GM19463 (cell line): ENCODE data around the gene TEAD4.
A peak's percentile ranks its signal among the peaks of the same experiment; 100 is the strongest.

ENCODE experiments used
- ATAC-seq: cut with Tn5 transposase; IDR thresholded peaks from one replicate; pipeline ENCODE4 v1.9.1; 2021; ENCODE audit warnings: mild to moderate bottlenecking, moderate library complexity; ENCODE audit not compliant: unreplicated experiment

TEAD4 gene

GRCh38 chr12:3076730-3077571 is 117.8 kb downstream of the TEAD4 start, which contains the start of gene TSPAN9:
TSPAN9 (plus strand) TSS chr12:3077379; CDS start chr12:3201194, 123,815 bp downstream.
- ATAC-seq = peak; percentile 76

- ATAC-seq = no peak
These were observed 118.4 kb downstream of the TEAD4 start for GRCh38 chr12:3077572-3078081.

GRCh38 chr12:3078086-3078820 is 119.1 kb downstream of the TEAD4 start:
- ATAC-seq = no peak

- no peak for ATAC-seq
These were observed 121.9 kb downstream of the TEAD4 start for GRCh38 chr12:3081091-3081490.

GRCh38 chr12:3081886-3082285 is 122.7 kb downstream of the TEAD4 start:
- ATAC-seq = no peak

- ATAC-seq = no peak
These were observed 124.2 kb downstream of the TEAD4 start for GRCh38 chr12:3083241-3083920.

- ATAC-seq = no peak
These were observed 124.7 kb downstream of the TEAD4 start for GRCh38 chr12:3083921-3084347.

- no peak for ATAC-seq
These were observed 125.5 kb downstream of the TEAD4 start for GRCh38 chr12:3084742-3085141.

- no peak for ATAC-seq
These were observed 126.3 kb downstream of the TEAD4 start for GRCh38 chr12:3085341-3086139.

GRCh38 chr12:3086211-3086610 is 127.0 kb downstream of the TEAD4 start:
- no peak for ATAC-seq

- no peak for ATAC-seq
These were observed 127.6 kb downstream of the TEAD4 start for GRCh38 chr12:3086729-3087323.

GRCh38 chr12:3087758-3088650 is 128.8 kb downstream of the TEAD4 start:
- ATAC-seq = no peak

- no peak for ATAC-seq
These were observed 130.4 kb downstream of the TEAD4 start for GRCh38 chr12:3089588-3089987.
